Esophagus muscularis mucosa (tissue), 3 donors: ENCODE results near the gene TMEM94.

Source experiments
- CTCF ChIP-seq, 3 experiments: fragments of 200-600 bp in 2 of 3; fragments of 450-650 bp in 1 of 3; sonication (generic) in 2 of 3; IDR thresholded peaks; one replicate each; pipeline ENCODE4 v1.5.1; 2017 to 2019; ENCODE audit warnings: antibody characterized with exemption in 3 of 3, mild to moderate bottlenecking in 2 of 3, moderate library complexity in 1 of 3
- POLR2AphosphoS5 ChIP-seq, 2 donors: sonication (generic); formaldehyde crosslinking; IDR thresholded peaks; one replicate each; pipeline ENCODE4 v1.6.1; 2017; ENCODE audit warnings: antibody characterized with exemption in 2 of 2

DNA sequence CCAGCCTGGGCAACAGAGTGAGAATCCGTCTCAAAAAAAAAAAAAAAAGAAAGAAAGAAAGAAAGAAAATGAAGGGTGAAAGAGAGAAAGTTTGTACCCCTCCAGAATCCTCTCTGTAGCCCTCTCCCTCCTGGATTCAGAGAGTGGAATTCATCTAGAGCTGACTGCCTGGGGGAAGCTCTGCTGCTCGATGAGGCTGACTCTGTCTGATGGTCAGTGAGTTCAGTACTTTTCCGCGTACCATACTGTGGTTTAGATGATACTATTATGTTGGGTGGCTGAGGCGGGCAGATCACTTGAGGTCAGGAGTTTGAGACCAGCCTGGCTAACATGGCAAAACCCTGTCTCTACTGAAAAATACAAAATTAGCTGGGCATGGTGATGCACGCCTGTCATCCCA lies 14.8 kb downstream of the TMEM94 start:
- TF ChIP-seq CTCF (IDR thresholded peaks at IDR 0.05) (no peak), POLR2AphosphoS5 (IDR thresholded peaks at IDR 0.05) (no peak)
